ACC112 (cell line): ENCODE data around the gene SLX9.
"Not testable (repeated sequence)": the region's sequence is repeated elsewhere in the genome, so short reads cannot be mapped to it uniquely, and the experiment has no call there.

Experiments used
- H2AFZ ChIP-seq: fragments of 200-600 bp; sonication (generic); one replicate; pipeline ENCODE4 v1.6.0; 2017; ENCODE audit warnings: antibody characterized with exemption, low read length; ENCODE audit not compliant: unreplicated experiment
- H3K27ac ChIP-seq: fragments of 200-600 bp; sonication (generic); 2 replicates; pipeline ENCODE4 v1.5.1; 2014; ENCODE audit warnings: low read depth, mild to moderate bottlenecking, antibody characterized with exemption, low read length, moderate library complexity
- H3K27me3 ChIP-seq: fragments of 200-600 bp; sonication (generic); 2 replicates; pipeline ENCODE4 v1.6.1; 2014; ENCODE audit warnings: mild to moderate bottlenecking, antibody characterized with exemption, low read length, moderate library complexity, mixed read lengths; ENCODE audit not compliant: insufficient read depth
- H3K36me3 ChIP-seq: fragments of 200-600 bp; sonication (generic); 2 replicates; pipeline ENCODE4 v1.6.1; 2016; ENCODE audit warnings: mild to moderate bottlenecking, antibody characterized with exemption, low read length, moderate library complexity, mixed read lengths; ENCODE audit not compliant: insufficient read depth
- H3K4me1 ChIP-seq: fragments of 200-600 bp; sonication (generic); one replicate; pipeline ENCODE4 v1.6.1; 2016; ENCODE audit warnings: low read length, mixed read lengths; ENCODE audit not compliant: insufficient read depth, unreplicated experiment, control insufficient read depth
- H3K4me3 ChIP-seq: fragments of 200-600 bp; sonication (generic); 2 replicates; pipeline ENCODE4 v1.5.1; 2014; ENCODE audit warnings: mild to moderate bottlenecking, low read depth, low read length
- H3K79me2 ChIP-seq: fragments of 200-600 bp; sonication (generic); one replicate; pipeline ENCODE4 v1.6.0; 2016; ENCODE audit warnings: low read length; ENCODE audit not compliant: control insufficient read depth, unreplicated experiment, insufficient read depth

Gene SLX9

DNA sequence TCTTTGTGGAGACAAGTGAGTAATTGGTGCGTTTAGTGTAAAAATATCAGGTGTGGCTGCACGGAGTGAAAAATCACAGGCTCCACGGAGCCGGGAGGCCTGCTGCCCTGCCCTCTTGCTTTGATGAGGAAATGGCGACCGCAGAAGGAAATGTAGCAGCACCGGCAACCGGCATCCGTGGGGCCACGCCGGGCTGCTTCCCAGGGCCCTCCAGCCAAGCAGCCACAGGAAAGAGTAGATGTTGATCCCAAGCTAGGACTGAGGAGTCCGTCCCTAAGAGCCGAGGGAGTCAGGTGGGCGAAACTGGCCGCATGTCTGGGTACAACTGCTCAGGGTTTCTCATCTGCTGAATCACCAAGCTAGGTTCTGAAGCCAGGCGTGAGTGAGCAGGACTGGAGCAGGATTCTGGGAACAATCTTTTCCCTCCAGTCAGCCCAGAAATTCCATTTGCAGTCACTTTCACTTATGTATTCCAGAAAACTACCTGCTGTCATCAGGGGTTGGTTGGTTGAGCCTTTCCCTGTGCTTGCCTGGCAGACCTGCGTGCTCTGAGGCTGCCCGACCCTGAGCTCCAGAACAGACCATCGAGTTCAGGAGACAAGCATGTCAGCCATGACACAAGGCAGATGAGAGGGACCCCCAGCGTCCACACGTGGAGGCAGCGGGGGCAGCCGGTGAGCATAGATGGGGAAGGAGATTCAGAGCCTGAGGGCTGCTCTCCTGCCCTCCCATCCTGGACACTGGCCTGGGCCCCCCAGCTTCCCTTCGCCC is 13.3 kb upstream of the SLX9 start:
- Histone ChIP-seq H3K27me3 (peaks cover 17% of the 10 kb centered on the region), H3K79me2 (no peaks in the 10 kb centered on the region)

DNA sequence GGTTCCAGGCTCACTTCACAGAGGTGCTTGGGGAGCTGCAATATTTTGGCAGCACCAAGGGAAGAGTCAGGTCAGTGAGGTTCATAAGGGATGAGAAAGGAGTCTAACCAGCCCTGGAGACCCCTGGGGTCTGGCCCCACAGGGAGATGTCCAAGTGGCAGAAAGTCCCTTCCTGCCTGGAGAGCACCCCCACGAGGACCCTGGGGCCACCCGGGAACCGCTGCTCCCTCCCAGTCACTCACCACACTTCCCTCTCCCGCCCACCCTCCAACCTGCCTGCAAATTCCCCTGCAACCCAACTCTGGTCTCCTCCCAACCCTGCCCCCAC is 12.6 kb upstream of the SLX9 start:
- Histone ChIP-seq H3K27ac (no peak overlapping the region), H2AFZ (no peak overlapping the region), H3K4me3 (no peak overlapping the region), H3K4me1 (peaks cover 42% of the 10 kb centered on the region), H3K79me2 (no peaks in the 10 kb centered on the region), H3K27me3 (peaks cover 16% of the 10 kb centered on the region), H3K36me3 (no peaks in the 10 kb centered on the region)

More for the DNA sequence above, 13.3 kb upstream of the SLX9 start:
- Histone ChIP-seq H2AFZ (no peak overlapping the region), H3K4me3 (no peak overlapping the region), H3K36me3 (no peaks in the 10 kb centered on the region), H3K4me1 (peaks cover 39% of the 10 kb centered on the region), H3K27ac (no peak overlapping the region)

DNA sequence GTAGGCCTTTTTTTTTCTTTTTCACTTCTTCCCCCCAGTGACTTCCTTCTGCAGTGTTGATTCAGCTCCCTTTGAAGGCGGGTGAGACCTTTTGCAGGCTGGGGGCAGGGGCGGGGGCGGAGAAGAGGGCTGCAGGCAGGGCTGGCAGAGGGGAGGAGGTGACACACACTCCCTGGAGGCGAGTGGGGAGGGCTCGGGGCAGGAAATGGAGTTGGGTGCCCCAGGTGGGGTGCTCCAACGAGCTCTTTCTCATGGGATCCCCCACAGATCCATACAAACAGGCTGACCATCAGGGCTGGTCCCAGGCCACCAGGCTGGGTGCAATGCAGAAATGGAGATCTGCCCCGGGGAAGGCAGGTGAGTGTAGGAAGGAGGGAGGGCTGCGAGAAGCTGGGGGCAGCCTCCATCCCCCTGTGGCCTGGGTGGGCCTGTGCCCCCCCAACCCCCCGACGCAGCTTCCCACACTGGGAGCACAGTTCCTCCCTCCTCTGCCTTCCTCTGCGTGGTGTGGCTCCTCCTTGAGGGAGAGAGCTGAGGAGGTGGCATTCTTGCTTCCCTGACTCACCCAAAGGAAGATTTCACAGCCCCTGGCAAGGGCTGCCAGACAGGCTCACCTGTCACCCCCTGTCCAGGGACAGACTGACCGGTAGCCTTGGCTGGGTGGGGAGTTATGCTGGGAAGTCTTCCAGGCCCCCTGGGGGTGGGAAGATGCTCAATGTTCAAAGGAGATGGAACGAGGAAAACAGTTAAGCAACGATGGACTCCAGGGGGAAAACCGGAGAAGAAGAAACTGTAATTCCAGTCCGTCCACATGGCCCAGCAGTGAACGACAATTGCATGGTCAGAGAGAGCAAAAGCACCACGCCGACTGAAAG is 12.0 kb upstream of the SLX9 start:
- Histone ChIP-seq H3K36me3 (no peaks in the 10 kb centered on the region), H3K27me3 (peaks cover 13% of the 10 kb centered on the region), H2AFZ (no peak overlapping the region), H3K27ac (peak overlapping the region; percentile 36; the same call in 1 of the 2 replicates), H3K79me2 (no peaks in the 10 kb centered on the region), H3K4me1 (peaks cover 44% of the 10 kb centered on the region), H3K4me3 (peak overlapping the region; percentile 6)

DNA sequence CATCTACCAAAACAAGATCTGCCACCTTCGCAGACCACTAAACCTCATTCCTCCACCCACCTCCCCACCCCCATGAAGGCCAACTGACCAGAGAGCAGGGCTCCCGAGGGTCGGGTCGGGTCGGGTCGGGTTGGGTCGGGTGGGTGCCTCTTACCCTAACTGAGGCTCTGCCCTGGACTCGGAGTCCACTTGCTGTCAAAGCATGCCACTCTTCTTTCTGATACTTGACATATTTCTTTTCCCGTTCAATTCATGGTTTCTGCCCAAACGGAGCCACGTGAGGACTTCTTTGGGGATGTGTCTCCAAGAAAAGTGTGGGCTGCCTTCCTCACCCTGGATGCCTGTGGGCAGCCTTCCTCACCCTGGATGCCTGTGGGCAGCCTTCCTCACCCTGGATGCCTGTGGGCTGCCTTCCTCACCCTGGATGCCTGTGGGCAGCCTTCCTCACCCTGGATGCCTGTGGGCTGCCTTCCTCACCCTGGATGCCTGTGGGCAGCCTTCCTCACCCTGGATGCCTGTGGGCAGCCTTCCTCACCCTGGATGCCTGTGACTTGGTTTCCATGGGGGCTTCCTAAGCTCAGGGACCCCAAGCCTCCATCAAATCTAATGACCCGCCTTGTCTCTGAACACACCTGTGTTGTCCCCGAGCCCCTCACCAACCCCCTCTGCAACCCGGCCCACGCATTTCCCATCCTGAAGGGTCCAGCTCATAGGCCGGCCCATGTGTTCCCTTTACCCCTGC is 11.2 kb upstream of the SLX9 start:
- H2AFZ ChIP-seq, H3K36me3 ChIP-seq, H3K79me2 ChIP-seq: not testable (repeated sequence)
- peaks cover 46% of the 10 kb centered on the region for H3K4me1 ChIP-seq
- peak overlapping the region; percentile 6 for H3K4me3 ChIP-seq
- H3K27me3 ChIP-seq = peaks cover 17% of the 10 kb centered on the region
- peak overlapping the region; percentile 36; the same call in 1 of the 2 replicates for H3K27ac ChIP-seq

DNA sequence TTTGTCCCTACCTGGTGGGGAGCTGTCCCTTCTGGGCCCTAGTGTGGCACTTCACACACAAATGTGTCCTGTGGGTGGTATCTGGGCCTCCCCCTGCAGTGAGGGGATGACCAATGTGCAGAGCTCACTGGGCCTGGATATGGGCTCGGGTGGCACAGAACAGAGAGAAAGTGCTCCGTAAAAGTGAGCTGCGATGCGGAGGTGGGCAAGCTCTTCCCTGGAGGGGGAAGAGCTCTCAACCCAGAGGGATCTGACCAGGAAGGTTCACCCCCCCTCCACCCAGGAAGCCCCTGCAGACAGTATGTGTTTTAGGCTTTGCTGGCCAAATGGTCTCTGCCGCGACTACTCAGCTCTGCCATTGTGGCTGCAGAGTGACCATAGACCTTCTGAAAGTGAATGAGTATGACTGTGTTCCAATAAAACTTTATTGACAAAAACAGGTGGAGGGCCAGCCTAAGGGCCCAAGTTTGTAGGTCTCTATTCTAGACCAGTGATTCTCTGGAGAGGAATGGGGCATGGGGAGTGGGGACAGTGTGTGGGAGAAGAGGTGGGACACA is 10.5 kb upstream of the SLX9 start:
- Histone ChIP-seq H3K27ac (no peak overlapping the region), H2AFZ (no peak overlapping the region), H3K4me3 (no peak overlapping the region), H3K27me3 (peaks cover 14% of the 10 kb centered on the region), H3K79me2 (no peaks in the 10 kb centered on the region), H3K36me3 (no peaks in the 10 kb centered on the region), H3K4me1 (peaks cover 46% of the 10 kb centered on the region)

DNA sequence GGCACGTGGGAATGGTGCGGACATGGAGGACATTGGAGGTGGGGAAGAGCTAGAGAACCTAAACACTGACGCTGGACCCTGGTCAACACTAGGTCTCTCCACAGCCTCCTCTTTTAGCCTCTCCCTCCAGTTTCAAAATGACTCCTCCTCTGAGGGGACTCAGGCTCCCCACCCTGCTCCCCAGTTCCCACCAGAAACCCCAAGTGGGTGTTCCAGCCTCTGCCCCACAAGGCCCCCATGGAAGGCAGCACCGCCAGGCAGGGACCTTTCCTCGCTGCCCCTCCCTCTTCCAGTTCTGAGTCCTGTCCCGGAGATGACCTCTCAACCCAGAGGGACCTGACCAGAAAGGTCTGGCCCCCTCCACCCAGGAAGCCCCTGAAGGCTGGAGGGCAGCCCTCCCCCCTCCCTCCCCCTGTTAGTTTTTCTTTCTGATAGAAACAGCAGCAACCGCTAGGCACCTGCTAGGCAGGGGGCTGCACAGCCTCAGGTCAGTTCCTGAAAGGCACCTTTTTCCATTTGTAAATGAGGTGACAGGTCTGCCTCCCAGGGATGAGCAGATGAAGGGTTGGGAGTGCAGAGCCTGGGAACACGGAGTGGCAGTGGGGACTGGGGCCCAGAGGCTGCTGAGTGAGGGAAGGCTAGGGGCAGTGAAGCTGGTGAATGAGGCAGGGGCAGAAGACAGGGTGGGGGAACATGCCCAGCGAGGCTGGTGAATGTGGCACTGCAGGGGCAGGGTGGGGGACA is 9.9 kb upstream of the SLX9 start:
- Histone ChIP-seq H3K27ac (no peak overlapping the region), H2AFZ (no peak overlapping the region), H3K4me1 (peaks cover 46% of the 10 kb centered on the region), H3K36me3 (no peaks in the 10 kb centered on the region), H3K4me3 (no peak overlapping the region), H3K79me2 (no peaks in the 10 kb centered on the region), H3K27me3 (peaks cover 14% of the 10 kb centered on the region)

DNA sequence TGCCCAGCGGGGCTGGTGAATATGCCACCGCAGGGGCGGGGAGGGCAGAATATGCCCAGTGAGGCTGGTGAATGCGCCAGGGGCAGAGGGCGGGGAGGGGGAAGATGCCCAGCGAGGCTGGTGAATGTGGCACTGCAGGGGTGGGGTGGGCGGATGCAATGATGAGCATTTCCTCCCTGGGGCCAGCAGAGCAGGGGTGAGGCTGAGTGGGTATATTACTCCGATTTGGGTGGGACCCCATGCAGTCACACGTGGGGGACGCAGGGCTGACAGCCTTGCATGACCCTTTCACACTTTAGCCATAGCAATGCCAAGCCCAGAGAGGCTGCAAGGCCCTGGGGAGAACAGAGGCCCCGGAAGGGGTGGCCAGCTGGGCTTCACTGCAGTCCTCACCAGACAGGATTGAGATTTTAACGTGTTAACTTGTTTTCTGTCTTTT is 9.3 kb upstream of the SLX9 start:
- Histone ChIP-seq H3K4me3 (no peak overlapping the region), H3K79me2 (no peaks in the 10 kb centered on the region), H2AFZ (no peak overlapping the region), H3K4me1 (peaks cover 46% of the 10 kb centered on the region), H3K36me3 (no peaks in the 10 kb centered on the region), H3K27me3 (peaks cover 14% of the 10 kb centered on the region), H3K27ac (no peak overlapping the region)

DNA sequence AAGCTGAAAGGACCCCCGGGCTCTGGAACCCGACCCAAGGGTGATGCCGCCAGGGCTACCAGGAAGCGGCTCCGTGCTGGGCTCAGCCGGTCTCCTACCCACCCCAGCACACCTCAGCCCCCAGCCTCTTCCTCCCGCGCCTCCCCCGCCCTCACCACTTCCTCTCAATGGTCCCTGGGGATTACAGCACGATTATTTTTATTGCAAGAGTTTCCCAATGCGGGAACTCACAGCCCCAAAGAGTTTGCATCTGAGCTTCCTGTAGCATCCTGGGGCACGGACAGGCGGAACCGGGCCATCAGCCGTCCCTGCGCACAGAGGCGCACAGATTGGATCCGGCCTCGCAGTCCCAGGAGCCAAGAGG is 8.7 kb upstream of the SLX9 start:
- Histone ChIP-seq H3K36me3 (no peaks in the 10 kb centered on the region), H3K79me2 (no peaks in the 10 kb centered on the region), H2AFZ (no peak overlapping the region), H3K4me1 (peaks cover 45% of the 10 kb centered on the region), H3K4me3 (peak overlapping the region; percentile 62; the same call in 1 of the 2 replicates), H3K27me3 (peaks cover 14% of the 10 kb centered on the region), H3K27ac (no peak overlapping the region)

DNA sequence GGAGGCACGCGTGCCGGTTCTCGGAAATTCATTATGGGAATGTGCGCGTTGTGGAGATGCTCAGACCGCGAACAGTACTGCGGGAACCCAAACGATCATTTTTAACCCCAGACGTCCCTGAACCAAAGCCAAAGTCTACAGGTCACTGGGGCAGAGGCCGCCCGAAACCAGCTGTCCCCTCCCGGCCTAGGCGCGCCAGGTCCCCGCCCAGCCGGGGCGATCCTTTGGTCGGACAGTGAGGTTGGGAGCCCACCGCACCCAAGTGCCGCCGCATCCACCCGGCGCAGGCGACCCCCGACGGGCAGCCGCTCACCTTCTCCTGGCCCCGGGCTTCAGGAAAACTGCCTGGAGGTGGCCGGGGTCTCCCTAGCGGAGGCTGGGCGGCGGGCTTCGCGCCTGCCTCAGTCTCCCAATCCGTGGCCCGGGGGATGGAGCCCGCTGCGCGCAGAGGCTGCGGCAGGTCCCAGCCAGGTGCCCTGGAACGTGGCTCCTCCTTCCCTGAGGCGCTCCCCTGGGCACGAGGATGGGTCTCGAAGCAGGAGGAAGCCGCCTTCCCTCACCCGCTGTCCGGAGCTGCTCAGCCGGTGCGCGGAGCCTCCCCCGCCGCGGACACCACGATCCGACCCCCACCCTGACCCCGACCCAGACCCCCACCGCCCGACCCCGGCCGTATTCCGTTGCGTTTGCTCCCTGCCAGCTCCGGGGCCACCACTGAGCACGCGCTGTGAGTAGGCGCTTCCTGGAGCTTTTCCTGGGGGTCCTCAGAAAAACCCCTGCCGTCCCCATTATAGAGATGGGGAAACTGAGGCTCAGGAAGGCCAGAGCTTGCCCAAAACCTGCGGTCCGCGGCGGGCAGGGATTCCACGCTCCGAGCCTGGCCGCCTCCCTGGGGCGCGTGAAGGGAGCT is 8.1 kb upstream of the SLX9 start:
- Histone ChIP-seq H2AFZ (no peak overlapping the region), H3K4me3 (peak overlapping the region; percentile 62), H3K4me1 (peaks cover 39% of the 10 kb centered on the region)

More for the DNA sequence above, 8.1 kb upstream of the SLX9 start:
- H3K79me2 ChIP-seq = no peaks in the 10 kb centered on the region
- peaks cover 14% of the 10 kb centered on the region for H3K27me3 ChIP-seq
- no peaks in the 10 kb centered on the region for H3K36me3 ChIP-seq
- no peak overlapping the region for H3K27ac ChIP-seq
